ENCODE data around the gene ITPA. TPM values are rescaled to one million over a fixed set of nuclear protein-coding genes. Genes with fewer than 3 reads are reported as not detected.

The ITPA gene
- total RNA-seq, 2 experiments from 2014 or later: 56.3 to 66.9 TPM

- DNase-seq (no peak), ATAC-seq (no peak)
- H3K9me3 Mint-ChIP-seq: no peaks in the 10 kb centered on the region
- H3K27ac Mint-ChIP-seq: no peak overlapping the region
- H3K27me3 Mint-ChIP-seq: no peaks in the 10 kb centered on the region
- TF ChIP-seq CTCF (IDR thresholded peaks at IDR 0.05): no peak
- peaks cover 8% of the 10 kb centered on the region for H3K36me3 Mint-ChIP-seq (ENCODE audit: low read depth)
- POLR2A ChIA-PET: interaction anchor here (0.6 kb wide), 1 partner anchor 19 kb away, joined by 3 read pairs; the partner anchor contains the start of gene ITPA
- peaks cover 7% of the 10 kb centered on the region for H3K4me1 Mint-ChIP-seq (ENCODE audit: low read depth)
- intact Hi-C loops (cut with micrococcal nuclease): no loop called here
- CTCF ChIA-PET: interaction anchor here (0.8 to 1.7 kb wide), 2 partner anchors 9 to 11 kb away, joined by 3 to 5 read pairs; no protein-coding TSS in a partner anchor
- H3K4me3 Mint-ChIP-seq: no peak overlapping the region
These were observed 18.8 kb downstream of the ITPA start for GRCh38 chr20:3227936-3228749.

GRCh38 chr20:3228750-3229032 is 19.4 kb downstream of the ITPA start:
- H3K36me3 Mint-ChIP-seq (ENCODE audit: low read depth): peaks cover 4% of the 10 kb centered on the region
- ATAC-seq: no peak
- ChIA-PET POLR2A (no interaction called here), CTCF (interaction anchor here (0.8 to 1.7 kb wide), 2 partner anchors 10 to 11 kb away, joined by 3 to 5 read pairs; no protein-coding TSS in a partner anchor)
- no peak for DNase-seq
- intact Hi-C loops (cut with micrococcal nuclease): no loop called here
- no peak overlapping the region for H3K27ac Mint-ChIP-seq
- no peak overlapping the region for H3K4me3 Mint-ChIP-seq
- no peak for TF ChIP-seq CTCF (IDR thresholded peaks at IDR 0.05)
- H3K9me3 Mint-ChIP-seq: no peaks in the 10 kb centered on the region
- no peaks in the 10 kb centered on the region for H3K27me3 Mint-ChIP-seq
- peaks cover 1% of the 10 kb centered on the region for H3K4me1 Mint-ChIP-seq (ENCODE audit: low read depth)

- Mint-ChIP-seq H3K9me3 (no peaks in the 10 kb centered on the region), H3K4me3 (no peak overlapping the region), H3K27me3 (no peaks in the 10 kb centered on the region), H3K27ac (no peak overlapping the region), H3K4me1 (ENCODE audit: low read depth) (no peaks in the 10 kb centered on the region), H3K36me3 (ENCODE audit: low read depth) (no peaks in the 10 kb centered on the region)
- intact Hi-C loops (cut with micrococcal nuclease): no loop called here
- ChIA-PET CTCF (no interaction called here), POLR2A (no interaction called here)
- ATAC-seq: no peak
- DNase-seq: no peak
- no peak for TF ChIP-seq CTCF (IDR thresholded peaks at IDR 0.05)
These were observed 19.9 kb downstream of the ITPA start for GRCh38 chr20:3229158-3229557.

- H3K27ac Mint-ChIP-seq: no peak overlapping the region
- no peaks in the 10 kb centered on the region for H3K9me3 Mint-ChIP-seq
- CTCF ChIA-PET: no interaction called here
- DNase-seq: no peak
- POLR2A ChIA-PET: no interaction called here
- no peaks in the 10 kb centered on the region for H3K4me1 Mint-ChIP-seq (ENCODE audit: low read depth)
- no peak overlapping the region for H3K4me3 Mint-ChIP-seq
- intact Hi-C loops (cut with micrococcal nuclease): no loop called here
- no peaks in the 10 kb centered on the region for H3K27me3 Mint-ChIP-seq
- H3K36me3 Mint-ChIP-seq (ENCODE audit: low read depth): no peaks in the 10 kb centered on the region
- no peak for TF ChIP-seq CTCF (IDR thresholded peaks at IDR 0.05)
- no peak for ATAC-seq
These were observed 20.5 kb downstream of the ITPA start for GRCh38 chr20:3229798-3230197.

- H3K27ac Mint-ChIP-seq: no peak overlapping the region
- TF ChIP-seq CTCF (IDR thresholded peaks at IDR 0.05): no peak
These were observed 21.8 kb downstream of the ITPA start for GRCh38 chr20:3231116-3231515.

More at GRCh38 chr20:3231116-3231515, 21.8 kb downstream of the ITPA start:
- ATAC-seq: no peak
- Mint-ChIP-seq H3K4me1 (ENCODE audit: low read depth) (no peaks in the 10 kb centered on the region), H3K27me3 (peaks cover 7% of the 10 kb centered on the region), H3K9me3 (no peaks in the 10 kb centered on the region), H3K4me3 (no peak overlapping the region), H3K36me3 (ENCODE audit: low read depth) (no peaks in the 10 kb centered on the region)
- no peak for DNase-seq
- POLR2A ChIA-PET: no interaction called here
- CTCF ChIA-PET: no interaction called here
- intact Hi-C loops (cut with micrococcal nuclease): no loop called here
